IPS-20b (cell line): ENCODE results near the gene CYP2A6.
"Not testable (repeated sequence)": the region's sequence is repeated elsewhere in the genome, so short reads cannot be mapped to it uniquely, and the experiment has no call there.

Experiments used
- H3K27ac ChIP-seq: one replicate; pipeline ENCODE4 v1.5.1; 2013; ENCODE audit warnings: low read length
- H3K27me3 ChIP-seq: 2 replicates; pipeline ENCODE4 v1.6.1; 2013; ENCODE audit warnings: mild to moderate bottlenecking, low read length, inconsistent platforms; ENCODE audit not compliant: insufficient read depth
- H3K36me3 ChIP-seq: 2 replicates; pipeline ENCODE4 v1.6.1; 2013; ENCODE audit warnings: low read depth, mild to moderate bottlenecking, inconsistent platforms, low read length, moderate library complexity; ENCODE audit not compliant: insufficient read depth
- H3K4me1 ChIP-seq: 2 replicates; pipeline ENCODE4 v1.6.1; 2013; ENCODE audit warnings: mild to moderate bottlenecking, control low read depth, inconsistent platforms, low read length, moderate library complexity; ENCODE audit not compliant: insufficient read depth
- H3K4me3 ChIP-seq: 2 replicates; pipeline ENCODE4 v1.5.1; 2013; ENCODE audit warnings: mild to moderate bottlenecking, low read length, inconsistent platforms
- H3K9ac ChIP-seq: 2 replicates; pipeline ENCODE4 v1.6.1; 2013; ENCODE audit warnings: low read depth, mild to moderate bottlenecking, inconsistent platforms, low read length, moderate library complexity
- H3K9me3 ChIP-seq: 2 replicates; pipeline ENCODE4 v1.6.1; 2013; ENCODE audit warnings: mild to moderate bottlenecking, low read depth, low read length, inconsistent platforms; ENCODE audit not compliant: insufficient read depth

The CYP2A6 gene

DNA sequence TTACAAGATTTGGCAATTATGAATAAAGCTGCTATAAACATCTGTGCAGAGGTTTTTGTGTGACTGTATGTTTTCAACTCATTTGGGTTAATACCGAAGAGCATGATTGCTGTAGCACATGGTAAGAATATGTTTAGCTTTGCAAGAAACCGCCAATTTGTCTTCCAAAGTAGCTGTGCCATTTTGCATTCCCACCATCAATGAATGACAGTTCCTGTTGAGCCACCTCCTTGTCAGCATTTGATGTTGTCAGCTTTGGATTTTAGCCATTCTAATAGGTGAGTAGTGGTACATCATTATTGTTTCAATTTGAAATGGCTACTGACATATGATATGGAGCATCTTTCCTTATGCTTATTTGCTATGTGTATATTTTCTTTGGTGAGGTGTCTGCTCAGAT lies 23.6 kb upstream of the CYP2A6 start:
- not testable (repeated sequence) for H3K9ac ChIP-seq, H3K27ac ChIP-seq, H3K4me1 ChIP-seq, H3K4me3 ChIP-seq, H3K9me3 ChIP-seq, H3K36me3 ChIP-seq
- H3K27me3 ChIP-seq, result peaks cover 17% of the 10 kb centered on the region

- Histone ChIP-seq H3K4me1 (no peaks in the 10 kb centered on the region), H3K9me3 (no peaks in the 10 kb centered on the region), H3K4me3 (no peak overlapping the region), H3K27ac (no peak overlapping the region), H3K9ac (no peak overlapping the region), H3K27me3 (peaks cover 16% of the 10 kb centered on the region), H3K36me3 (no peaks in the 10 kb centered on the region)
Measured at GRCh38 chr19:40872209-40872608, 22.0 kb upstream of the CYP2A6 start.

- H3K36me3 ChIP-seq, result no peaks in the 10 kb centered on the region
- H3K4me1 ChIP-seq, result no peaks in the 10 kb centered on the region
- H3K9ac ChIP-seq, result no peak overlapping the region
- no peak overlapping the region for H3K27ac ChIP-seq
- H3K9me3 ChIP-seq, result no peaks in the 10 kb centered on the region
- no peaks in the 10 kb centered on the region for H3K27me3 ChIP-seq
- H3K4me3 ChIP-seq, result no peak overlapping the region
Measured at GRCh38 chr19:40867701-40868100, 17.5 kb upstream of the CYP2A6 start.

DNA sequence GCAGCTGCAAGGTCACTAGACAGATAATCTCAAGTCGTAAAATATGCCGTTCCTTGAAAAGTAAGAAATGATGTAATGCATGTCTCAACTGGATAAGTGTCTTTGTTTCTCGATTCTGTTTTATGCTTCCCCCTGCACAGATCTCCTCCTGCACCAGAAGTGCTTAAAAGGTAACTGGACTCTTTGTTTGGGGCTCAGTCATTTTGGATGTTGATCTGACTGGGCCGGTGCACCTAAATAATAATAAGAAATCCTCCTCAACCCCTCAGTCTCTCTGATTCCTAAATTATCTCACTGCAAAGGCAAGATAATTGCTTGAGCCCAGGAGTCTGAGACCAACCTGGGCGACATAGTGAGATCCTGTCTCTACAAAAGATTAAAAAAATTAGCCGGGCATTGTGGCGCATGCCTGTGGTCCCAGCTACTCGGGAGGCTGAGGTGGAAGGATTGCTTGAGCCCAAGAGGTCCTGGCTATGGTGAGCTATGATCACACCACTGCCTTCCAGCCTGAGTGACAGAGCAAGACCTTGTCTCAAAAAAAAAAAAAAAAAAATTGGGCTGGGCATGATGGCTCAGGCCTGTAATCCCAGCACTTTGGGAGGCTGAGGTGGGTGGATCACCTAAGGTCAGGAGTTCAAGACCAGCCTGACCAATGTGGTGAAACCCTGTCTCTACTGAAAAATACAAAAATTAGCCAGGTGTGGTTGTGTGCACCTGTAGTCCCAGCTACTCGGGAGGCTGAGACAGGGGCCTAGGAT lies 14.7 kb upstream of the CYP2A6 start:
- not testable (repeated sequence) for H3K4me1 ChIP-seq, H3K27me3 ChIP-seq, H3K36me3 ChIP-seq, H3K4me3 ChIP-seq, H3K27ac ChIP-seq, H3K9me3 ChIP-seq, H3K9ac ChIP-seq

- Histone ChIP-seq H3K9ac (no peak overlapping the region), H3K27ac (no peak overlapping the region), H3K4me1 (no peaks in the 10 kb centered on the region), H3K27me3 (no peaks in the 10 kb centered on the region), H3K9me3 (no peaks in the 10 kb centered on the region), H3K4me3 (no peak overlapping the region), H3K36me3 (no peaks in the 10 kb centered on the region)
Measured at GRCh38 chr19:40862785-40863184, 12.5 kb upstream of the CYP2A6 start.

GRCh38 chr19:40862333-40862732 lies 12.1 kb upstream of the CYP2A6 start:
- Histone ChIP-seq H3K9me3 (no peaks in the 10 kb centered on the region), H3K27ac (no peak overlapping the region), H3K36me3 (no peaks in the 10 kb centered on the region), H3K27me3 (no peaks in the 10 kb centered on the region), H3K4me3 (no peak overlapping the region), H3K4me1 (no peaks in the 10 kb centered on the region), H3K9ac (no peak overlapping the region)

DNA sequence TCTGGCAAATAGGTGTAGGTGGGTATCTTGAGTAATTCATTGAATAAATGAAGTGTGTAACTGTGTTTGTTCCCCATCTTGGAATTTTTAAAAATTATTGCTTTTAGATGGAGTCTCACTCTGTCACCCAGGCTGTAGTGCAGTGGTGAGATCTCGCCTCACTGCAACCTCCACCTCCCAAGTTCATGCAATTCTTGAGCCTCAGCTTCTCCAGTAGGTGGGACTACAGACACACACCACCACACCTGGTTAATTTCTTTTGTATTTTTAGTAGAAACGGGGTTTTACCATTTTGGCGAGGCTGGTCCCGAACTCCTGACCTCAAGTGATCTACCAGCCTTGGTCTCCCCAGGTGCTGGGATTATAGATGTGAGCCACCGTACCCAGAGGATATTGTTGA lies 7.9 kb upstream of the CYP2A6 start:
- Histone ChIP-seq H3K27me3 (no peaks in the 10 kb centered on the region), H3K4me3 (no peak overlapping the region), H3K9me3 (no peaks in the 10 kb centered on the region), H3K4me1 (no peaks in the 10 kb centered on the region), H3K27ac (no peak overlapping the region), H3K9ac (no peak overlapping the region), H3K36me3 (no peaks in the 10 kb centered on the region)

DNA sequence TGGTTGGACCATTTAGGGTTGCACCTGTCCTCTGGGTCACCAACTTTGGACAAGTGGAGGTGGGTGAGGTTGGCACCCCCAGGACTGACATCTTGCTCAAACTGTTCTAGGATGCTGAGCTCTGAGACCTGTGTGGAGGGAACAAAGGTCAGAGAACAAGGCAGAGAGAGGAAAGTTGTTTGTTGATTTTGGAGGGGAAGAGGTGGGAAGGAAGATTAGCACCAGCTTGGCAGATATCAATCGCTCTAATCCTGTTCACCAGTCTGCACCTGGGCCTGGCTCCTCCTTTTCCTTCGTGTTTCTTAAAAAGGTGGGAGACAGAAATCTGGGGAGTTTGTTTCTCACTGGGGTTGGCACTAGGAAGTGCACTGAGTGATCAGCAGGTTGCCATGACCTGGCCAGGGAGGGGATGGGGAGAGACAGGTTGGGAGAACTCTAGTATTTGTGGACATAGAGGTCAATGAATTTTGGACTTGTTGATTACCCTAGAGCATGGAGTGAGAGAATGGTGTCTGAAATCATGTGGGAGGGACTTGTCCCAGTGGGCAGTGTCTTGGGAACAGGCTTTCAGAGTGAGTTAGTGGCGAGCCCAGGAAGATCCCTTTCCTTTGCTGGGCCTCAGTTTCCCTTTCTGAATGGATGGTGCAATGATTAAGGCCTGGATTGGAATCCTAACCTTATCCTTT lies 2.4 kb upstream of the CYP2A6 start:
- H3K4me3 ChIP-seq, H3K4me1 ChIP-seq, H3K36me3 ChIP-seq, H3K9ac ChIP-seq, H3K27ac ChIP-seq, H3K9me3 ChIP-seq: not testable (repeated sequence)
- H3K27me3 ChIP-seq, result peaks cover 34% of the 10 kb centered on the region

GRCh38 chr19:40846722-40847121 lies 3.5 kb downstream of the CYP2A6 start:
- H3K9me3 ChIP-seq, H3K36me3 ChIP-seq, H3K4me1 ChIP-seq, H3K4me3 ChIP-seq, H3K27ac ChIP-seq, H3K9ac ChIP-seq: not testable (repeated sequence)
- peaks cover 46% of the 10 kb centered on the region for H3K27me3 ChIP-seq

DNA sequence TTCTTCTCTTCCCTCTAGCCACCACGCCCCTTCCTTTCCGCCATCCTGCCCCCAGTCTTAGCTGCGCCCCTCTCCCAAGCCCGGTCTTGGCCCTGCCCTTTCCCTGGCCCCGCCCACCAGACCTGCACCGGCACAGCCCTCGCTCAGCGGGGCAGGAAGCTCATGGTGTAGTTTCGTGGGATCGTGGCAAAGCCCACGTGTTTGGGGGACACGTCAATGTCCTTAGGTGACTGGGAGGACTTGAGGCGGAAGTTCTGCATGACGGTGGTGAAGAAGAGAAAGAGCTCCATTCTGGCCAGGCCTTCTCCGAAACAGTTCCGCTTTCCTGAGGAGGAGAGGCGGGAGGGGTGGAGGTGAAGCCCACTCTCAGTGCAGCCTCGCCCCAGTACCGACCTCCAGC lies 6.6 kb downstream of the CYP2A6 start:
- not testable (repeated sequence) for H3K9me3 ChIP-seq, H3K9ac ChIP-seq, H3K36me3 ChIP-seq, H3K27ac ChIP-seq, H3K4me1 ChIP-seq
- peaks cover 22% of the 10 kb centered on the region for H3K27me3 ChIP-seq
- H3K4me3 ChIP-seq, result peak overlapping the region; percentile 47; the same call in 1 of the 2 replicates

GRCh38 chr19:40842997-40843652 lies 7.1 kb downstream of the CYP2A6 start:
- not testable (repeated sequence) for H3K4me3 ChIP-seq, H3K9ac ChIP-seq, H3K4me1 ChIP-seq, H3K27ac ChIP-seq, H3K9me3 ChIP-seq, H3K36me3 ChIP-seq
- peaks cover 17% of the 10 kb centered on the region for H3K27me3 ChIP-seq

DNA sequence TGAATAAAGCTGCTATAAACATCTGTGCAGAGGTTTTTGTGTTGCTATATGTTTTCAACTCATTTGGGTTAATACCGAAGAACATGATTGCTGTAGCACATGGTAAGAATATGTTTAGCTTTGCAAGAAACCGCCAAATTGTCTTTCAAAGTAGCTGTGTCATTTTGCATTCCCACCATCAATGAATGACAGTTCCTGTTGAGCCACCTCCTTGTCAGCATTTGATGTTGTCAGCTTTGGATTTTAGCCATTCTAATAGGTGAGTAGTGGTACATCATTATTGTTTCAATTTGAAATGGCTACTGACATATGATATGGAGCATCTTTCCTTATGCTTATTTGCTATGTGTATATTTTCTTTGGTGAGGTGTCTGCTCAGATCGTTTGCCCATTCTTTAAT lies 8.2 kb downstream of the CYP2A6 start:
- H3K27me3 ChIP-seq, H3K9ac ChIP-seq, H3K4me1 ChIP-seq, H3K27ac ChIP-seq, H3K9me3 ChIP-seq, H3K36me3 ChIP-seq, H3K4me3 ChIP-seq: not testable (repeated sequence)
